ENCODE results near the gene STIP1.

Gene STIP1

GRCh38 chr11:64183890-64184289 is 2.1 kb upstream of the STIP1 start:
- H3K4me3 ChIP-seq (ENCODE audit: low read length) = no peak overlapping the region
- TF ChIP-seq CTCF (IDR thresholded peaks at IDR 0.05; ENCODE audit: insufficient read depth, low read depth, low read length, missing control alignments) = no peak
- no peak for DNase-seq (ENCODE audit: low read depth)

GRCh38 chr11:64185175-64185692 is 737 bp upstream of the STIP1 start:
- TF ChIP-seq CTCF (IDR thresholded peaks at IDR 0.05; ENCODE audit: insufficient read depth, low read depth, low read length, missing control alignments) = peak; percentile 31
- DNase-seq (ENCODE audit: low read depth) = peak; percentile 69
- H3K4me3 ChIP-seq (ENCODE audit: low read length) = peak overlapping the region; percentile 65

GRCh38 chr11:64186492-64187165 is 658 bp downstream of the STIP1 start:
- DNase-seq (ENCODE audit: low read depth) = peak; percentile 18
- no peak for TF ChIP-seq CTCF (IDR thresholded peaks at IDR 0.05; ENCODE audit: insufficient read depth, low read depth, low read length, missing control alignments)
- no peak overlapping the region for H3K4me3 ChIP-seq (ENCODE audit: low read length)

GRCh38 chr11:64192434-64192833 is 6.5 kb downstream of the STIP1 start:
- H3K4me3 ChIP-seq (ENCODE audit: low read length) = no peak overlapping the region
- TF ChIP-seq CTCF (IDR thresholded peaks at IDR 0.05; ENCODE audit: insufficient read depth, low read depth, low read length, missing control alignments) = no peak
- DNase-seq (ENCODE audit: low read depth) = no peak

- no peak for DNase-seq (ENCODE audit: low read depth)
- no peak for TF ChIP-seq CTCF (IDR thresholded peaks at IDR 0.05; ENCODE audit: insufficient read depth, low read depth, low read length, missing control alignments)
- no peak overlapping the region for H3K4me3 ChIP-seq (ENCODE audit: low read length)
Measured at GRCh38 chr11:64196626-64197025, 10.7 kb downstream of the STIP1 start.

- no peak for TF ChIP-seq CTCF (IDR thresholded peaks at IDR 0.05; ENCODE audit: insufficient read depth, low read depth, low read length, missing control alignments)
- DNase-seq (ENCODE audit: low read depth) = no peak
Measured at GRCh38 chr11:64198511-64198910, 12.5 kb downstream of the STIP1 start.

GRCh38 chr11:64201543-64201942 is 15.6 kb downstream of the STIP1 start:
- no peak for TF ChIP-seq CTCF (IDR thresholded peaks at IDR 0.05; ENCODE audit: insufficient read depth, low read depth, low read length, missing control alignments)
- no peak for DNase-seq (ENCODE audit: low read depth)
- no peak overlapping the region for H3K4me3 ChIP-seq (ENCODE audit: low read length)

More at GRCh38 chr11:64198511-64198910, 12.5 kb downstream of the STIP1 start:
- no peak overlapping the region for H3K4me3 ChIP-seq (ENCODE audit: low read length)
